Liver (tissue), 9 donors: ENCODE results near the gene PRKCG. TPM values are rescaled to one million over a fixed set of nuclear protein-coding genes. Genes with fewer than 3 reads are reported as not detected.

Experiments used
- DNase-seq: peaks from one replicate; pipeline ENCODE4 v3.0.0-alpha.2; 2017; ENCODE audit warnings: low spot score
- H3K27ac ChIP-seq, 2 donors: one replicate each; pipeline ENCODE4 v1.7.0; 2013; ENCODE audit warnings: inconsistent platforms in 2 of 2, low read length in 2 of 2, control low read depth in 1 of 2, low read depth in 1 of 2, mild to moderate bottlenecking in 1 of 2
- H3K27me3 ChIP-seq, 4 donors: one replicate each; pipeline versions ENCODE4 v1.6.1 to v1.7.0; 2013; ENCODE audit warnings: low read length in 3 of 4, inconsistent platforms in 1 of 4, mild to moderate bottlenecking in 1 of 4, moderate library complexity in 1 of 4; ENCODE audit not compliant: control insufficient read depth in 4 of 4, insufficient read depth in 4 of 4
- H3K36me3 ChIP-seq, 4 donors: one replicate each; pipeline versions ENCODE4 v1.6.1 to v1.7.0; 2013; ENCODE audit warnings: low read length in 3 of 4, mild to moderate bottlenecking in 3 of 4, low read depth in 1 of 4, moderate library complexity in 1 of 4; ENCODE audit not compliant: control insufficient read depth in 4 of 4, insufficient read depth in 3 of 4
- H3K4me1 ChIP-seq, 4 donors: one replicate each; pipeline versions ENCODE4 v1.6.1 to v1.7.0; 2013; ENCODE audit warnings: low read length in 3 of 4, mild to moderate bottlenecking in 3 of 4, moderate library complexity in 1 of 4; ENCODE audit not compliant: control insufficient read depth in 4 of 4, insufficient read depth in 4 of 4
- H3K4me3 ChIP-seq, 3 donors: one replicate each; pipeline versions ENCODE4 v1.6.1 to v1.7.0; 2013; ENCODE audit warnings: low read length in 3 of 3, control low read depth in 1 of 3, low read depth in 1 of 3, mild to moderate bottlenecking in 1 of 3
- H3K9ac ChIP-seq, 2 donors: one replicate each; pipeline ENCODE4 v1.7.0; 2013; ENCODE audit warnings: low read length in 2 of 2, mild to moderate bottlenecking in 2 of 2, moderate library complexity in 2 of 2, control low read depth in 1 of 2, low read depth in 1 of 2
- H3K9me3 ChIP-seq, 4 donors: one replicate each; pipeline versions ENCODE4 v1.6.1 to v1.7.0; 2013; ENCODE audit warnings: low read length in 3 of 4; ENCODE audit not compliant: control insufficient read depth in 4 of 4
- FOXA1 ChIP-seq: IDR thresholded peaks from 2 replicates; pipeline ENCODE4 v1.6.1; 2016; ENCODE audit warnings: antibody characterized with exemption
- FOXA2 ChIP-seq: IDR thresholded peaks from 2 replicates; pipeline ENCODE4 v1.6.1; 2016; ENCODE audit warnings: antibody characterized with exemption
- HNF4G ChIP-seq: IDR thresholded peaks from 2 replicates; pipeline ENCODE4 v1.6.1; 2016; ENCODE audit warnings: antibody characterized with exemption
- JUND ChIP-seq, 2 donors: IDR thresholded peaks; 2 replicates each; pipeline ENCODE4 v1.6.1; 2016; ENCODE audit warnings: antibody characterized with exemption in 2 of 2
- RXRA ChIP-seq, 2 donors: IDR thresholded peaks; 2 replicates each; pipeline ENCODE4 v1.6.1; 2017 to 2018; ENCODE audit warnings: antibody characterized with exemption in 2 of 2, mild to moderate bottlenecking in 1 of 2
- SP1 ChIP-seq: IDR thresholded peaks from 2 replicates; pipeline ENCODE4 v1.6.1; 2018; ENCODE audit warnings: antibody characterized with exemption, mild to moderate bottlenecking
- YY1 ChIP-seq: IDR thresholded peaks from 2 replicates; pipeline ENCODE4 v1.6.1; 2016; ENCODE audit warnings: antibody characterized with exemption, mild to moderate bottlenecking
- WGBS: extraction: QIAGEN DNeasy Blood & Tissue Kit; methylation state at CpG from one replicate; pipeline ENCODE4 v1.1.7; 2013; 5-methylcytosine and 5-hydroxymethylcytosine counted together
- polyA plus RNA-seq, 2 donors: library from polyadenylated mRNA; stranded (reverse) in 1 of 2; unstranded in 1 of 2; fragments of 200-250 nt in 1 of 2; fragments of >200 nt in 1 of 2; fragmentation: Nextera tagmentation in 1 of 2; extraction: Ambion mirVana in 1 of 2; gene quantifications; one replicate each; pipeline versions ENCODE4 v1.2.1 to v1.2.3, GENCODE V29; 2013 to 2015
- total RNA-seq, 2 donors: library from RNA; depleted of rRNA; stranded (reverse); fragments of >200 nt; gene quantifications; one replicate each; pipeline ENCODE4 v1.2.3, GENCODE V29; 2014
- TF ChIP-seq, protein P1 (sequence below): IDR thresholded peaks from 2 replicates; pipeline ENCODE4 v1.6.1; 2016; ENCODE audit warnings: antibody characterized with exemption
- TF ChIP-seq, protein P2 (sequence below): IDR thresholded peaks from 2 replicates; pipeline ENCODE4 v1.6.1; 2016; ENCODE audit warnings: antibody characterized with exemption
- TF ChIP-seq, protein P3 (sequence below): IDR thresholded peaks from 2 replicates; pipeline ENCODE4 v1.6.1; 2016; ENCODE audit warnings: antibody characterized with exemption
- TF ChIP-seq, protein P4 (sequence below): IDR thresholded peaks from 2 replicates; pipeline ENCODE4 v1.6.1; 2016; ENCODE audit warnings: antibody characterized with exemption, mild to moderate bottlenecking
- donor health status: healthy.
- donor health status: healthy.
- donor health status: healthy.
- donor health status: healthy.
- donor health status: healthy.

PRKCG gene
- total and polyA plus RNA-seq, 4 donors = 0.09 TPM; not detected in 3

DNA sequence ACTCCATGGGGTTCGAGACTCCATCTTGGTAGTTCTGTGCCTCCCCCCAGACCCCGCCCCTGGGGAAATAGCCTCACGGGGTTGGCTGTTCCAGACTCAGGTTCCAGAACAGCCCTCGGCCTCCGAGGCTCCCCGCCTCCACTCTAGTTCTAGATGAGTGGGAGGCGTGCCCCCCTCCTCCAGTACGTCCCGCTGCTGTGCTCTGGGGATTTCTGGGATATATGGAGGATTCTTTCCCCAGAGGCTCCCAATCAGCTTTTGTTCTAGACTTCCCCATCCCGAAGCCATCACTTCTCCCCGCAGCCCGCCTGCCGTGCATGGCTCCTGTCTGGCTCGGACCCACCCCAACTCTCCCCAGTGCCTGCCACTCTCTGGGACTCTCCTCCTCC, 25.2 kb downstream of the PRKCG start:
- no peak for TF ChIP-seq RXRA (IDR thresholded peaks at IDR 0.05)
- no peak for TF ChIP-seq SP1
- no peak for TF ChIP-seq YY1
- no peak for TF ChIP-seq HNF4G
- TF ChIP-seq FOXA2 = no peak
- TF ChIP-seq, protein P1, sequence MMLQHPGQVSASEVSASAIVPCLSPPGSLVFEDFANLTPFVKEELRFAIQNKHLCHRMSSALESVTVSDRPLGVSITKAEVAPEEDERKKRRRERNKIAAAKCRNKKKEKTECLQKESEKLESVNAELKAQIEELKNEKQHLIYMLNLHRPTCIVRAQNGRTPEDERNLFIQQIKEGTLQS = no peak
- TF ChIP-seq JUND (IDR thresholded peaks at IDR 0.05) = no peak
- TF ChIP-seq, protein P2, sequence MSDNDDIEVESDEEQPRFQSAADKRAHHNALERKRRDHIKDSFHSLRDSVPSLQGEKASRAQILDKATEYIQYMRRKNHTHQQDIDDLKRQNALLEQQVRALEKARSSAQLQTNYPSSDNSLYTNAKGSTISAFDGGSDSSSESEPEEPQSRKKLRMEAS = no peak
- TF ChIP-seq, protein P3, sequence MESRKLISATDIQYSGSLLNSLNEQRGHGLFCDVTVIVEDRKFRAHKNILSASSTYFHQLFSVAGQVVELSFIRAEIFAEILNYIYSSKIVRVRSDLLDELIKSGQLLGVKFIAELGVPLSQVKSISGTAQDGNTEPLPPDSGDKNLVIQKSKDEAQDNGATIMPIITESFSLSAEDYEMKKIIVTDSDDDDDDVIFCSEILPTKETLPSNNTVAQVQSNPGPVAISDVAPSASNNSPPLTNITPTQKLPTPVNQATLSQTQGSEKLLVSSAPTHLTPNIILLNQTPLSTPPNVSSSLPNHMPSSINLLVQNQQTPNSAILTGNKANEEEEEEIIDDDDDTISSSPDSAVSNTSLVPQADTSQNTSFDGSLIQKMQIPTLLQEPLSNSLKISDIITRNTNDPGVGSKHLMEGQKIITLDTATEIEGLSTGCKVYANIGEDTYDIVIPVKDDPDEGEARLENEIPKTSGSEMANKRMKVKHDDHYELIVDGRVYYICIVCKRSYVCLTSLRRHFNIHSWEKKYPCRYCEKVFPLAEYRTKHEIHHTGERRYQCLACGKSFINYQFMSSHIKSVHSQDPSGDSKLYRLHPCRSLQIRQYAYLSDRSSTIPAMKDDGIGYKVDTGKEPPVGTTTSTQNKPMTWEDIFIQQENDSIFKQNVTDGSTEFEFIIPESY = no peak
- no peak for TF ChIP-seq FOXA1
- TF ChIP-seq, protein P4, sequence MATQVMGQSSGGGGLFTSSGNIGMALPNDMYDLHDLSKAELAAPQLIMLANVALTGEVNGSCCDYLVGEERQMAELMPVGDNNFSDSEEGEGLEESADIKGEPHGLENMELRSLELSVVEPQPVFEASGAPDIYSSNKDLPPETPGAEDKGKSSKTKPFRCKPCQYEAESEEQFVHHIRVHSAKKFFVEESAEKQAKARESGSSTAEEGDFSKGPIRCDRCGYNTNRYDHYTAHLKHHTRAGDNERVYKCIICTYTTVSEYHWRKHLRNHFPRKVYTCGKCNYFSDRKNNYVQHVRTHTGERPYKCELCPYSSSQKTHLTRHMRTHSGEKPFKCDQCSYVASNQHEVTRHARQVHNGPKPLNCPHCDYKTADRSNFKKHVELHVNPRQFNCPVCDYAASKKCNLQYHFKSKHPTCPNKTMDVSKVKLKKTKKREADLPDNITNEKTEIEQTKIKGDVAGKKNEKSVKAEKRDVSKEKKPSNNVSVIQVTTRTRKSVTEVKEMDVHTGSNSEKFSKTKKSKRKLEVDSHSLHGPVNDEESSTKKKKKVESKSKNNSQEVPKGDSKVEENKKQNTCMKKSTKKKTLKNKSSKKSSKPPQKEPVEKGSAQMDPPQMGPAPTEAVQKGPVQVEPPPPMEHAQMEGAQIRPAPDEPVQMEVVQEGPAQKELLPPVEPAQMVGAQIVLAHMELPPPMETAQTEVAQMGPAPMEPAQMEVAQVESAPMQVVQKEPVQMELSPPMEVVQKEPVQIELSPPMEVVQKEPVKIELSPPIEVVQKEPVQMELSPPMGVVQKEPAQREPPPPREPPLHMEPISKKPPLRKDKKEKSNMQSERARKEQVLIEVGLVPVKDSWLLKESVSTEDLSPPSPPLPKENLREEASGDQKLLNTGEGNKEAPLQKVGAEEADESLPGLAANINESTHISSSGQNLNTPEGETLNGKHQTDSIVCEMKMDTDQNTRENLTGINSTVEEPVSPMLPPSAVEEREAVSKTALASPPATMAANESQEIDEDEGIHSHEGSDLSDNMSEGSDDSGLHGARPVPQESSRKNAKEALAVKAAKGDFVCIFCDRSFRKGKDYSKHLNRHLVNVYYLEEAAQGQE = no peak
- peaks cover 6 to 21% (median 9%) of the 10 kb centered on the region in 4 donors for H3K27me3 ChIP-seq
- no peak for DNase-seq
- no peaks in the 10 kb centered on the region for H3K9me3 ChIP-seq
- no peaks in the 10 kb centered on the region for H3K4me1 ChIP-seq
- no peak overlapping the region for H3K9ac ChIP-seq
- no peak overlapping the region for H3K27ac ChIP-seq
- WGBS = 34% methylated on average over 14 of the region's 14 CpGs
- H3K36me3 ChIP-seq = no peaks in the 10 kb centered on the region
- H3K4me3 ChIP-seq = no peak overlapping the region

DNA sequence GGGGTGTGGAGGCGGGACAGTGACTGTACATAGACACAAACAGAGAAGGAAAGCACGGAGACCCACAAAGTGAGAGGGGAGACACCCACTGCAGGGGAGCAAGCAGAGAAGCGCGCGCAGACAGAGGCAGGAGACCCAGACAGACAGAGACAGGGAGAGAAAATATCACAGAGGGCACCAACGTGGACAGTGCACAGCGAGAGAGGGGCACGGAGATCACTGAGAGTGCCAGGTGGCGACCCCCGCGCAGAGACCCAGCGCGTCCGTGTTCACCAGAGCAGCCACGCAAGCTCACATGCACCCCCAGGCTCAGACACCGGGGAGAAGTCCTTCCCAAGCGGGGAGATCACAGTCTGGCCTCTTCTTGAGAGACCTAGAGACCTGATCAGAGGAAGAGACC, 25.7 kb downstream of the PRKCG start:
- Histone ChIP-seq H3K9me3 (no peaks in the 10 kb centered on the region), H3K27ac (no peak overlapping the region), H3K27me3 (peaks cover 6 to 21% (median 9%) of the 10 kb centered on the region in 4 donors), H3K9ac (no peak overlapping the region), H3K36me3 (no peaks in the 10 kb centered on the region), H3K4me1 (no peaks in the 10 kb centered on the region), H3K4me3 (no peak overlapping the region)
- TF ChIP-seq FOXA1 = no peak
- no peak for TF ChIP-seq SP1
- TF ChIP-seq, protein P1 = no peak
- WGBS = 19% methylated on average over 17 of the region's 17 CpGs
- DNase-seq = no peak
